ENCODE results near the gene GTF3C6. TPM values are rescaled to one million over a fixed set of nuclear protein-coding genes. Genes with fewer than 3 reads are reported as not detected.

GTF3C6 gene
- total and polyA plus RNA-seq, 2 of the 13 experiments (the other 11 are each of a cell fraction or from before 2014, with no cell fraction given): 21.6 to 160 TPM

- ATAC-seq: no peak
- no peaks in the 10 kb centered on the region for H3K79me2 ChIP-seq (ENCODE audit: insufficient read depth, low read length)
- no peak overlapping the region for H3K27ac ChIP-seq (ENCODE audit: extremely low read length, insufficient read depth, low read length)
- BruUV-seq (replicated peaks): no TSS peak
- no peak overlapping the region for H2AFZ ChIP-seq (ENCODE audit: low read length)
- no peaks in the 10 kb centered on the region for H3K36me3 ChIP-seq (replicated peaks in 1 of 2; ENCODE audit: control insufficient read depth in 1 of 2, insufficient read depth in 2 of 2, low read length in 2 of 2)
- no peaks in the 10 kb centered on the region for H4K20me1 ChIP-seq (ENCODE audit: insufficient read depth, low read length)
- in situ Hi-C loops (cut with HindIII; ENCODE audit: extremely low pct_ligation_motif_present, low pct_unique_long_range_greater_than_20kb) (no loop called here), intact Hi-C loops (cut with micrococcal nuclease; ENCODE audit: unreplicated experiment) (no loop called here)
- POLR2A ChIA-PET: no interaction called here
- 0 out of 2 replicates have a peak, but pooled peaks cover 7% of the 10 kb centered on the region for H3K4me1 ChIP-seq (ENCODE audit: insufficient read depth, low read length)
- 88% methylated on average over 6 of the region's 6 CpGs for WGBS (ENCODE audit: low lambda C conversion rate)
- no peak for DNase-seq (ENCODE audit: low spot score)
- no peak overlapping the region for H3K4me2 ChIP-seq (ENCODE audit: low read depth, low read length)
- H3K27me3 ChIP-seq (ENCODE audit: control insufficient read depth in 1 of 2, insufficient read depth in 2 of 2, low read length in 2 of 2): no peaks in the 10 kb centered on the region; a peak in 1 of 5 replicates
- no peak for FAIRE-seq
- H3K4me3 ChIP-seq (replicated peaks in 1 of 3; ENCODE audit: insufficient read depth in 1 of 3, low read depth in 2 of 3, low read length in 3 of 3): no peak overlapping the region
- no peak overlapping the region for H3K9ac ChIP-seq (ENCODE audit: insufficient read depth, low read depth, low read length)
- no peaks in the 10 kb centered on the region for H3K9me3 ChIP-seq (ENCODE audit: low read length)
- CTCF ChIA-PET (ENCODE audit: low intra/inter-chr PET ratio, low total read pairs): no interaction called here
- no peak for TF ChIP-seq ZBTB39 (CRISPR knock-in tag; IDR thresholded peaks at IDR 0.05)
- no peak for TF ChIP-seq SOX13 (IDR thresholded peaks at IDR 0.05)
- TF ChIP-seq SOX13 (CRISPR knock-in tag; conservative IDR thresholded peaks at IDR 0.05 in 1 of 2, IDR thresholded peaks at IDR 0.05 in 1 of 2): no peak
- TF ChIP-seq TBL1XR1 (IDR thresholded peaks at IDR 0.05; ENCODE audit: borderline replicate concordance, low read length, partially characterized antibody): no peak
- TF ChIP-seq ARID4A (CRISPR knock-in tag; IDR thresholded peaks at IDR 0.05; ENCODE audit: borderline replicate concordance): no peak
- no peak for TF ChIP-seq MXD3 (CRISPR knock-in tag; IDR thresholded peaks at IDR 0.05)
- no peak for TF ChIP-seq NKX3-1 (CRISPR knock-in tag; IDR thresholded peaks at IDR 0.05)
- TF ChIP-seq AGO1 (IDR thresholded peaks at IDR 0.05; ENCODE audit: low read depth, low read length, poor library complexity, severe bottlenecking): no peak
- no peak for TF ChIP-seq ZBTB3 (CRISPR knock-in tag; IDR thresholded peaks at IDR 0.05; ENCODE audit: borderline replicate concordance, low read depth)
- no peak for TF ChIP-seq ZNF678 (CRISPR knock-in tag; IDR thresholded peaks at IDR 0.05)
- TF ChIP-seq ZNF607 (CRISPR knock-in tag; IDR thresholded peaks at IDR 0.05; ENCODE audit: borderline replicate concordance): no peak
- TF ChIP-seq ARNT2 (CRISPR knock-in tag; IDR thresholded peaks at IDR 0.05; ENCODE audit: low read depth): no peak
- TF ChIP-seq ZNF614 (CRISPR knock-in tag; IDR thresholded peaks at IDR 0.05; ENCODE audit: borderline replicate concordance): no peak
- TF ChIP-seq ZNF580 (CRISPR knock-in tag; IDR thresholded peaks at IDR 0.05; ENCODE audit: borderline replicate concordance, low read depth): no peak
- TF ChIP-seq ZSCAN21 (CRISPR knock-in tag; IDR thresholded peaks at IDR 0.05; ENCODE audit: borderline replicate concordance): no peak
- TF ChIP-seq ZNF746 (CRISPR knock-in tag; IDR thresholded peaks at IDR 0.05): no peak
- no peak for TF ChIP-seq CREM (IDR thresholded peaks at IDR 0.05)
- TF ChIP-seq CREM (CRISPR knock-in tag; IDR thresholded peaks at IDR 0.05): no peak
- TF ChIP-seq GTF3A (CRISPR knock-in tag; conservative IDR thresholded peaks at IDR 0.05): no peak
- no peak for TF ChIP-seq SRSF1 (optimal IDR thresholded peaks at IDR 0.05; ENCODE audit: low read depth, low read length)
Observed at GRCh38 chr6:110938171-110938570, 20.3 kb upstream of the GTF3C6 start.
